ENCODE data around the gene ENTPD8. TPM values are rescaled to one million over a fixed set of nuclear protein-coding genes. Genes with fewer than 3 reads are reported as not detected.

Gene ENTPD8
- total RNA-seq, 1 experiment from 2014 or later, result 0.77 TPM

- H4K8ac ChIP-seq (replicated peaks; ENCODE audit: insufficient read length, low read depth, low read length), result no peak overlapping the region
- H3K56ac ChIP-seq (ENCODE audit: insufficient read length, low read depth, low read length), result no peak overlapping the region
- Mint-ChIP-seq H3K9me3 (no peaks in the 10 kb centered on the region), H3K27me3 (ENCODE audit: low read depth) (peaks cover 7% of the 10 kb centered on the region), H3K4me1 (peaks cover 5 to 16% of the 10 kb centered on the region in 2 experiments; a peak in 3 of 4 replicates), H3K27ac (no peak overlapping the region), H3K4me3 (no peak overlapping the region), H3K36me3 (ENCODE audit: insufficient read depth in 1 of 3, low read depth in 3 of 3) (peaks cover 0 to 24% (median 15%) of the 10 kb centered on the region in 3 experiments; a peak in 5 of 7 replicates)
- H3K27ac ChIP-seq (ENCODE audit: insufficient read length, low read depth, low read length), result no peak overlapping the region
- H4K5ac ChIP-seq (ENCODE audit: insufficient read length, low read depth, low read length), result no peak overlapping the region
- H3K23me2 ChIP-seq (ENCODE audit: insufficient read length, low read depth, low read length, poor library complexity, severe bottlenecking), result peaks cover 4% of the 10 kb centered on the region
- H3K79me1 ChIP-seq (ENCODE audit: insufficient read depth, low read depth, low read length, poor library complexity, severe bottlenecking), result no peaks in the 10 kb centered on the region
- H2BK120ac ChIP-seq (ENCODE audit: low read depth, low read length, poor library complexity, severe bottlenecking), result no peak overlapping the region
- DNase-seq, result no peak
- H3K9ac ChIP-seq (ENCODE audit: extremely low read depth, insufficient read length, low read length), result no peak overlapping the region
- H3K27me3 ChIP-seq (ENCODE audit: insufficient read depth, low read length), result no peaks in the 10 kb centered on the region
- no peak overlapping the region for H2BK5ac ChIP-seq (ENCODE audit: insufficient read length, low read length)
- H3T11ph ChIP-seq (ENCODE audit: low read length), result no peak overlapping the region
- H2AFZ ChIP-seq (ENCODE audit: low read length), result no peak overlapping the region
- H3K4ac ChIP-seq (ENCODE audit: low read depth, low read length), result no peak overlapping the region
- no peak overlapping the region for H3K23ac ChIP-seq (ENCODE audit: insufficient read length, low read depth, low read length)
- H4K91ac ChIP-seq (ENCODE audit: insufficient read length, low read depth, low read length), result no peak overlapping the region
- H2AK5ac ChIP-seq (ENCODE audit: insufficient read length, low read length), result no peak overlapping the region
- H3K18ac ChIP-seq (ENCODE audit: insufficient read length, low read depth, low read length), result no peak overlapping the region
- H2BK12ac ChIP-seq (ENCODE audit: insufficient read length, low read depth, low read length), result no peak overlapping the region
- H3K4me1 ChIP-seq (ENCODE audit: insufficient read depth, low read length), result no peaks in the 10 kb centered on the region
- no peaks in the 10 kb centered on the region for H3K79me2 ChIP-seq (ENCODE audit: insufficient read depth, low read length)
- TF ChIP-seq, protein P1, sequence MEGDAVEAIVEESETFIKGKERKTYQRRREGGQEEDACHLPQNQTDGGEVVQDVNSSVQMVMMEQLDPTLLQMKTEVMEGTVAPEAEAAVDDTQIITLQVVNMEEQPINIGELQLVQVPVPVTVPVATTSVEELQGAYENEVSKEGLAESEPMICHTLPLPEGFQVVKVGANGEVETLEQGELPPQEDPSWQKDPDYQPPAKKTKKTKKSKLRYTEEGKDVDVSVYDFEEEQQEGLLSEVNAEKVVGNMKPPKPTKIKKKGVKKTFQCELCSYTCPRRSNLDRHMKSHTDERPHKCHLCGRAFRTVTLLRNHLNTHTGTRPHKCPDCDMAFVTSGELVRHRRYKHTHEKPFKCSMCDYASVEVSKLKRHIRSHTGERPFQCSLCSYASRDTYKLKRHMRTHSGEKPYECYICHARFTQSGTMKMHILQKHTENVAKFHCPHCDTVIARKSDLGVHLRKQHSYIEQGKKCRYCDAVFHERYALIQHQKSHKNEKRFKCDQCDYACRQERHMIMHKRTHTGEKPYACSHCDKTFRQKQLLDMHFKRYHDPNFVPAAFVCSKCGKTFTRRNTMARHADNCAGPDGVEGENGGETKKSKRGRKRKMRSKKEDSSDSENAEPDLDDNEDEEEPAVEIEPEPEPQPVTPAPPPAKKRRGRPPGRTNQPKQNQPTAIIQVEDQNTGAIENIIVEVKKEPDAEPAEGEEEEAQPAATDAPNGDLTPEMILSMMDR (conservative IDR thresholded peaks at IDR 0.05), result no peak
- peaks cover 3% of the 10 kb centered on the region for H4K20me1 ChIP-seq (ENCODE audit: control insufficient read depth, insufficient read depth, insufficient read length)
- no peak overlapping the region for H3K14ac ChIP-seq (ENCODE audit: insufficient read depth, low read length)
- no peak overlapping the region for H2BK20ac ChIP-seq (ENCODE audit: low read depth, low read length, poor library complexity, severe bottlenecking)
- no peak overlapping the region for H2BK15ac ChIP-seq (ENCODE audit: low read depth, low read length)
- WGBS (ENCODE audit: extremely low coverage, insufficient read length, low lambda C conversion rate), result no CpG with 5 or more reads among the region's 18 CpGs
- H3K4me2 ChIP-seq (ENCODE audit: insufficient read depth, insufficient read length, low read length), result no peak overlapping the region
- no peaks in the 10 kb centered on the region for H3K9me3 ChIP-seq (ENCODE audit: control insufficient read depth, low read depth, low read length)
Measured at GRCh38 chr9:137455359-137455991, 14.3 kb upstream of the ENTPD8 start.

Measured in H9 (cell line).